ENCODE results near the gene DYSF. TPM values are rescaled to one million over a fixed set of nuclear protein-coding genes. Genes with fewer than 3 reads are reported as not detected.

DYSF gene
- total RNA-seq, 1 experiment from 2014 or later: 5.5 TPM

- H3K79me2 ChIP-seq (ENCODE audit: insufficient read depth, low read length): no peaks in the 10 kb centered on the region
- no peak overlapping the region for H3K56ac ChIP-seq (ENCODE audit: insufficient read length, low read depth, low read length)
- H4K5ac ChIP-seq (ENCODE audit: insufficient read length, low read depth, low read length): no peak overlapping the region
- H3K79me1 ChIP-seq (ENCODE audit: insufficient read depth, low read depth, low read length, poor library complexity, severe bottlenecking): no peaks in the 10 kb centered on the region
- H2BK5ac ChIP-seq (ENCODE audit: insufficient read length, low read length): no peak overlapping the region
- Mint-ChIP-seq H3K4me3 (no peak overlapping the region), H3K4me1 (no peaks in the 10 kb centered on the region; a peak in 1 of 4 replicates), H3K27me3 (ENCODE audit: low read depth) (no peaks in the 10 kb centered on the region), H3K36me3 (ENCODE audit: insufficient read depth in 1 of 3, low read depth in 3 of 3) (no peaks in the 10 kb centered on the region; a peak in 1 of 7 replicates), H3K9me3 (no peaks in the 10 kb centered on the region), H3K27ac (no peak overlapping the region)
- TF ChIP-seq CTCF (conservative IDR thresholded peaks at IDR 0.05): no peak
- no peak overlapping the region for H2BK12ac ChIP-seq (ENCODE audit: insufficient read length, low read depth, low read length)
- no peak overlapping the region for H2BK20ac ChIP-seq (ENCODE audit: low read depth, low read length, poor library complexity, severe bottlenecking)
- H2AFZ ChIP-seq (ENCODE audit: low read length): no peak overlapping the region
- H4K8ac ChIP-seq (replicated peaks; ENCODE audit: insufficient read length, low read depth, low read length): no peak overlapping the region
- no peak overlapping the region for H3K9ac ChIP-seq (ENCODE audit: extremely low read depth, insufficient read length, low read length)
- WGBS (ENCODE audit: extremely low coverage, insufficient read length, low lambda C conversion rate): no CpG with 5 or more reads among the region's 9 CpGs
- no peaks in the 10 kb centered on the region for H4K20me1 ChIP-seq (ENCODE audit: control insufficient read depth, insufficient read depth, insufficient read length)
- H3K9me3 ChIP-seq (ENCODE audit: control insufficient read depth, low read depth, low read length): peaks cover 9% of the 10 kb centered on the region
- no peak overlapping the region for H3K4ac ChIP-seq (ENCODE audit: low read depth, low read length)
- H3K18ac ChIP-seq (ENCODE audit: insufficient read length, low read depth, low read length): no peak overlapping the region
- no peak overlapping the region for H2BK120ac ChIP-seq (ENCODE audit: low read depth, low read length, poor library complexity, severe bottlenecking)
- H3K4me2 ChIP-seq (ENCODE audit: insufficient read depth, insufficient read length, low read length): no peak overlapping the region
- H2BK15ac ChIP-seq (ENCODE audit: low read depth, low read length): no peak overlapping the region
- H3T11ph ChIP-seq (ENCODE audit: low read length): no peak overlapping the region
- no peak overlapping the region for H2AK5ac ChIP-seq (ENCODE audit: insufficient read length, low read length)
- H3K23ac ChIP-seq (ENCODE audit: insufficient read length, low read depth, low read length): no peak overlapping the region
- no peaks in the 10 kb centered on the region for H3K27me3 ChIP-seq (ENCODE audit: insufficient read depth, low read length)
- no peak overlapping the region for H3K27ac ChIP-seq (ENCODE audit: insufficient read length, low read depth, low read length)
- no peak for DNase-seq
- no peak overlapping the region; the same call in 1 of the 2 replicates for H3K14ac ChIP-seq (ENCODE audit: insufficient read depth, low read length)
- H3K23me2 ChIP-seq (ENCODE audit: insufficient read length, low read depth, low read length, poor library complexity, severe bottlenecking): no peaks in the 10 kb centered on the region
- H3K4me1 ChIP-seq (ENCODE audit: insufficient read depth, low read length): no peaks in the 10 kb centered on the region
- H4K91ac ChIP-seq (ENCODE audit: insufficient read length, low read depth, low read length): no peak overlapping the region
Observed at GRCh38 chr2:71567625-71568024, 114.3 kb downstream of the DYSF start.

Data from H9 (cell line).